HEK293 (cell line): ENCODE data around the gene AGAP1.

Experiments
- CTCF ChIA-PET: fragments of 350-600 bp; formaldehyde crosslinking; extraction: SDS; loops from one replicate; lab custom pipeline; 2021; ENCODE audit warnings: antibody characterized with exemption; lab: Yijun Ruan, JAX
- POLR2A ChIA-PET: fragments of 300-600 bp; formaldehyde crosslinking; extraction: SDS; loops from one replicate; lab custom pipeline; 2020; ENCODE audit warnings: antibody characterized with exemption, inconsistent platforms; lab: Yijun Ruan, JAX
- H3K27ac ChIP-seq: fragments of 200-500 bp; sonication (Bioruptor generic); 2 replicates; pipeline ENCODE4 v1.5.1; 2014; ENCODE audit warnings: low read depth, low read length, control low read depth, inconsistent platforms; ENCODE audit errors: extremely low read depth
- H3K36me3 ChIP-seq, 2 experiments: fragments of 200-500 bp in 1 of 2; sonication (Bioruptor generic) in 1 of 2; 1 replicate in 1 of 2; 2 replicates in 1 of 2; pipeline ENCODE4 v1.5.1; 2014 to 2017; ENCODE audit warnings: inconsistent platforms in 2 of 2, low read length in 2 of 2; ENCODE audit not compliant: control insufficient read depth in 2 of 2, insufficient read depth in 1 of 2
- H3K4me1 ChIP-seq: fragments of 200-500 bp; sonication (Bioruptor generic); 2 replicates; pipeline ENCODE4 v1.5.1; 2014; ENCODE audit warnings: mild to moderate bottlenecking, low read length, inconsistent platforms; ENCODE audit not compliant: control insufficient read depth, insufficient read depth
- H3K4me3 ChIP-seq: 2 replicates; pipeline ENCODE4 v1.5.1; 2011; ENCODE audit warnings: low read depth, mild to moderate bottlenecking, control low read depth, low read length, moderate library complexity
- H3K9me3 ChIP-seq: fragments of 200-500 bp; sonication (Bioruptor generic); 2 replicates; pipeline ENCODE4 v1.5.1; 2014; ENCODE audit warnings: low read depth, low read length, inconsistent platforms; ENCODE audit not compliant: control insufficient read depth, insufficient read depth
- KLF10 ChIP-seq: fragments of 450-650 bp; IDR thresholded peaks from 2 replicates; pipeline ENCODE4 v1.5.1; 2018; ENCODE audit warnings: missing biosample characterization, mild to moderate bottlenecking, missing genetic modification characterization
- ZFP37 ChIP-seq: fragments of 450-650 bp; formaldehyde crosslinking; IDR thresholded peaks from 2 replicates; pipeline ENCODE4 v1.5.1; 2016; ENCODE audit warnings: missing biosample characterization, missing genetic modification characterization
- ZNF138 ChIP-seq: fragments of 450-650 bp; formaldehyde crosslinking; IDR thresholded peaks from 2 replicates; pipeline ENCODE4 v1.5.1; 2016; ENCODE audit warnings: missing biosample characterization, missing genetic modification characterization, borderline replicate concordance
- ZNF169 ChIP-seq: fragments of 450-650 bp; formaldehyde crosslinking; IDR thresholded peaks from 2 replicates; pipeline ENCODE4 v1.5.1; 2016; ENCODE audit warnings: missing biosample characterization, missing genetic modification characterization
- ZNF280C ChIP-seq: fragments of 450-650 bp; formaldehyde crosslinking; IDR thresholded peaks from 2 replicates; pipeline ENCODE4 v1.5.1; 2016; ENCODE audit warnings: missing biosample characterization, missing genetic modification characterization
- ZNF394 ChIP-seq: fragments of 450-650 bp; formaldehyde crosslinking; IDR thresholded peaks from 2 replicates; pipeline ENCODE4 v1.5.1; 2016; ENCODE audit warnings: missing biosample characterization, missing genetic modification characterization, mild to moderate bottlenecking, moderate library complexity, borderline replicate concordance
- ZNF426 ChIP-seq: fragments of 450-650 bp; formaldehyde crosslinking; IDR thresholded peaks from 2 replicates; pipeline ENCODE4 v1.5.1; 2017; ENCODE audit warnings: missing biosample characterization, missing genetic modification characterization, mild to moderate bottlenecking, inconsistent platforms, moderate library complexity
- ZNF48 ChIP-seq: fragments of 450-650 bp; formaldehyde crosslinking; IDR thresholded peaks from 2 replicates; pipeline ENCODE4 v1.5.1; 2016; ENCODE audit warnings: missing biosample characterization, missing genetic modification characterization
- ZNF645 ChIP-seq: fragments of 450-650 bp; formaldehyde crosslinking; IDR thresholded peaks from 2 replicates; pipeline ENCODE4; 2016; ENCODE audit warnings: missing biosample characterization, missing genetic modification characterization
- ZXDB ChIP-seq: fragments of 450-650 bp; formaldehyde crosslinking; IDR thresholded peaks from 2 replicates; pipeline ENCODE4 v1.5.1; 2016; ENCODE audit warnings: missing biosample characterization, missing genetic modification characterization
- TF ChIP-seq, protein P1 (sequence below): fragments of 450-650 bp; formaldehyde crosslinking; IDR thresholded peaks from 2 replicates; pipeline ENCODE4 v1.5.1; 2016; ENCODE audit warnings: missing biosample characterization, missing genetic modification characterization
- TF ChIP-seq, protein P2 (sequence below): fragments of 450-650 bp; IDR thresholded peaks from 2 replicates; pipeline ENCODE4 v1.5.1; 2018; ENCODE audit warnings: missing biosample characterization, mild to moderate bottlenecking, missing genetic modification characterization
- TF ChIP-seq, protein P3 (sequence below): sonication (generic); formaldehyde crosslinking; IDR thresholded peaks from 2 replicates; pipeline ENCODE4 v1.8.1; 2022; ENCODE audit warnings: mild to moderate bottlenecking, moderate library complexity, missing genetic modification reagents
- TF ChIP-seq, protein P4 (sequence below): fragments of 450-650 bp; formaldehyde crosslinking; IDR thresholded peaks from 2 replicates; pipeline ENCODE4 v1.5.0; 2017; ENCODE audit warnings: missing biosample characterization, missing genetic modification characterization, borderline replicate concordance

AGAP1 gene

DNA sequence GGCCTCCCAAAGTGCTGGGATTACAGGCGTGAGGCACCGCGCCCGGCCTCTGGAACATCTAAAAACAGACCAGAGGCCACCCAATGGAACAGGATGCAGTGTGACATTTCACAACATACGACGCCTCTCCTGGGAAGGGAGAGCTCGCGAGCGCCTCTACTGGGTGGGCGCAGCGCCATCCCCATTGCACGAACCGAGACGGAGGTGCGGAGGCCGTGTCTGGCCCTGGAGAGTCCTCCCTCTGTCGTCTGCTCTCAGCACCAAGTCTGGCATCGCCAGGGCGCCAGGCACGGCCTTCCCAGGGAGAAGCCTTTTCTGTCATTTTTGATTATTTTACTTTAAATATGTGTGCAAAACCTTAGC, 683.7 kb downstream of the AGAP1 start (continued):
- TF ChIP-seq, protein P1, sequence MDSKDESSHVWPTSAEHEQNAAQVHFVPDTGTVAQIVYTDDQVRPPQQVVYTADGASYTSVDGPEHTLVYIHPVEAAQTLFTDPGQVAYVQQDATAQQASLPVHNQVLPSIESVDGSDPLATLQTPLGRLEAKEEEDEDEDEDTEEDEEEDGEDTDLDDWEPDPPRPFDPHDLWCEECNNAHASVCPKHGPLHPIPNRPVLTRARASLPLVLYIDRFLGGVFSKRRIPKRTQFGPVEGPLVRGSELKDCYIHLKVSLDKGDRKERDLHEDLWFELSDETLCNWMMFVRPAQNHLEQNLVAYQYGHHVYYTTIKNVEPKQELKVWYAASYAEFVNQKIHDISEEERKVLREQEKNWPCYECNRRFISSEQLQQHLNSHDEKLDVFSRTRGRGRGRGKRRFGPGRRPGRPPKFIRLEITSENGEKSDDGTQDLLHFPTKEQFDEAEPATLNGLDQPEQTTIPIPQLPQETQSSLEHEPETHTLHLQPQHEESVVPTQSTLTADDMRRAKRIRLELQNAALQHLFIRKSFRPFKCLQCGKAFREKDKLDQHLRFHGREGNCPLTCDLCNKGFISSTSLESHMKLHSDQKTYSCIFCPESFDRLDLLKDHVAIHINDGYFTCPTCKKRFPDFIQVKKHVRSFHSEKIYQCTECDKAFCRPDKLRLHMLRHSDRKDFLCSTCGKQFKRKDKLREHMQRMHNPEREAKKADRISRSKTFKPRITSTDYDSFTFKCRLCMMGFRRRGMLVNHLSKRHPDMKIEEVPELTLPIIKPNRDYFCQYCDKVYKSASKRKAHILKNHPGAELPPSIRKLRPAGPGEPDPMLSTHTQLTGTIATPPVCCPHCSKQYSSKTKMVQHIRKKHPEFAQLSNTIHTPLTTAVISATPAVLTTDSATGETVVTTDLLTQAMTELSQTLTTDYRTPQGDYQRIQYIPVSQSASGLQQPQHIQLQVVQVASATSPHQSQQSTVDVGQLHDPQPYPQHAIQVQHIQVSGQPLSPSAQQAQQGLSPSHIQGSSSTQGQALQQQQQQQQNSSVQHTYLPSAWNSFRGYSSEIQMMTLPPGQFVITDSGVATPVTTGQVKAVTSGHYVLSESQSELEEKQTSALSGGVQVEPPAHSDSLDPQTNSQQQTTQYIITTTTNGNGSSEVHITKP, result no peak
- TF ChIP-seq, all 188 proteins: peak for 0

DNA sequence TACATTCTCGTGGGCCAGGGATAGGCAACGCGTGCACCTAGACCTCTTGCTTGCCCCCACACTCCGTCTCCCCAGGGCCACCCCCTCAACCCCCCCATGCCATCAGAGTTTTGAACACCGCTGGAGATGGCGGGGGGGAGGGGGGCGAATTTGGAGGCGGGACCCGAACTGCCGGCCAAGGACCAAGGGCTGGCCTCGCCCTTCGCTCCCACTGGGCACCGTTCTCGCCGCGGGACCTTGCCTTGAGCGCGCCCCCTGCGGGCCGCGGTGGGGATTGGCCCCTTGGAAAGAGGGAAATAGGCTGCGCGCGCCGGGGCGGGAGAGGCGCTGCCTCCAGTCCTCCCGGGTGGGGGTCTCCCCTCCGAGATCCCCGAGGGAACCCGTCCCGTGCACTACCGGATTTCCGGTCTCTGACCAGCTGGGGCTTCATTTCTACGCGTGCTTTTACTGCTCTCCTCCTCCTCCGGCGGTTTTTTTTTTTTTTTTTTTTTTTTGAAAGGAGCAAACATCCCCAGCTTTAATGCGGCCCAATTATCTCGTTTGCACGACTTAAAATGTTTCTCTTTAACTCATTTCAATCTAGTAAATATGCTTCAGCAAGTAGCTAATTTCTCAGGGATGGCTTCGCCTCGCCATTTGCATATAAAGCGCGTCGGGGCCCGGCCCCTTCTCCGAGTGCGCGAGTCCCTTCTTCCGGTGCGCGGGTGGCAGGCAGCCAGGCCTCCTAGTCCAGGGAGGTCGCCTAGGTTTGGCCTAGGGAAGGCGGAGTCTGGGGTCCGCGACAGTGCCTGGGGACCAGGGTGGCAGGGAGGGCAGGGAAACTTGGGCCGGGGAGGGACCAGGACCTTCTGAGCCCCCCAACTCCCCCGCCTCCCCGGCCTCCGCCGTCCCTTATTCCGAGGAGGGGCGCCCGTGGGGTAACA, 684.4 kb downstream of the AGAP1 start:
- H3K27ac ChIP-seq, result no peak overlapping the region
- ChIA-PET CTCF (interaction anchor here (0.6 to 8.2 kb wide), 13 partner anchors 9 to 398 kb away, joined by 3 to 146 read pairs (median 4); no protein-coding TSS in a partner anchor), POLR2A (interaction anchor here (0.6 kb wide), 1 partner anchor 117 kb away, joined by 4 read pairs; no protein-coding TSS in a partner anchor)
- no peaks in the 10 kb centered on the region for H3K36me3 ChIP-seq
- H3K4me3 ChIP-seq, result peak overlapping the region; percentile 17
- TF ChIP-seq ZNF426 (no peak), KLF10 (no peak), ZNF138 (tag by site-specific recombination) (no peak), ZNF645 (tag by site-specific recombination) (no peak), ZNF48 (tag by site-specific recombination) (no peak), ZNF169 (tag by site-specific recombination) (no peak), ZFP37 (tag by site-specific recombination) (no peak), ZXDB (tag by site-specific recombination) (no peak), ZNF280C (tag by site-specific recombination) (no peak), ZNF394 (tag by site-specific recombination) (no peak)
- TF ChIP-seq, protein P2, sequence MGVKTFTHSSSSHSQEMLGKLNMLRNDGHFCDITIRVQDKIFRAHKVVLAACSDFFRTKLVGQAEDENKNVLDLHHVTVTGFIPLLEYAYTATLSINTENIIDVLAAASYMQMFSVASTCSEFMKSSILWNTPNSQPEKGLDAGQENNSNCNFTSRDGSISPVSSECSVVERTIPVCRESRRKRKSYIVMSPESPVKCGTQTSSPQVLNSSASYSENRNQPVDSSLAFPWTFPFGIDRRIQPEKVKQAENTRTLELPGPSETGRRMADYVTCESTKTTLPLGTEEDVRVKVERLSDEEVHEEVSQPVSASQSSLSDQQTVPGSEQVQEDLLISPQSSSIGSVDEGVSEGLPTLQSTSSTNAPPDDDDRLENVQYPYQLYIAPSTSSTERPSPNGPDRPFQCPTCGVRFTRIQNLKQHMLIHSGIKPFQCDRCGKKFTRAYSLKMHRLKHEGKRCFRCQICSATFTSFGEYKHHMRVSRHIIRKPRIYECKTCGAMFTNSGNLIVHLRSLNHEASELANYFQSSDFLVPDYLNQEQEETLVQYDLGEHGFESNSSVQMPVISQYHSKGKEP (tag by site-specific recombination), result no peak
- TF ChIP-seq, protein P3, sequence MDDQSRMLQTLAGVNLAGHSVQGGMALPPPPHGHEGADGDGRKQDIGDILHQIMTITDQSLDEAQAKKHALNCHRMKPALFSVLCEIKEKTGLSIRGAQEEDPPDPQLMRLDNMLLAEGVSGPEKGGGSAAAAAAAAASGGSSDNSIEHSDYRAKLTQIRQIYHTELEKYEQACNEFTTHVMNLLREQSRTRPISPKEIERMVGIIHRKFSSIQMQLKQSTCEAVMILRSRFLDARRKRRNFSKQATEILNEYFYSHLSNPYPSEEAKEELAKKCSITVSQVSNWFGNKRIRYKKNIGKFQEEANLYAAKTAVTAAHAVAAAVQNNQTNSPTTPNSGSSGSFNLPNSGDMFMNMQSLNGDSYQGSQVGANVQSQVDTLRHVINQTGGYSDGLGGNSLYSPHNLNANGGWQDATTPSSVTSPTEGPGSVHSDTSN, result no peak
- TF ChIP-seq, protein P4, sequence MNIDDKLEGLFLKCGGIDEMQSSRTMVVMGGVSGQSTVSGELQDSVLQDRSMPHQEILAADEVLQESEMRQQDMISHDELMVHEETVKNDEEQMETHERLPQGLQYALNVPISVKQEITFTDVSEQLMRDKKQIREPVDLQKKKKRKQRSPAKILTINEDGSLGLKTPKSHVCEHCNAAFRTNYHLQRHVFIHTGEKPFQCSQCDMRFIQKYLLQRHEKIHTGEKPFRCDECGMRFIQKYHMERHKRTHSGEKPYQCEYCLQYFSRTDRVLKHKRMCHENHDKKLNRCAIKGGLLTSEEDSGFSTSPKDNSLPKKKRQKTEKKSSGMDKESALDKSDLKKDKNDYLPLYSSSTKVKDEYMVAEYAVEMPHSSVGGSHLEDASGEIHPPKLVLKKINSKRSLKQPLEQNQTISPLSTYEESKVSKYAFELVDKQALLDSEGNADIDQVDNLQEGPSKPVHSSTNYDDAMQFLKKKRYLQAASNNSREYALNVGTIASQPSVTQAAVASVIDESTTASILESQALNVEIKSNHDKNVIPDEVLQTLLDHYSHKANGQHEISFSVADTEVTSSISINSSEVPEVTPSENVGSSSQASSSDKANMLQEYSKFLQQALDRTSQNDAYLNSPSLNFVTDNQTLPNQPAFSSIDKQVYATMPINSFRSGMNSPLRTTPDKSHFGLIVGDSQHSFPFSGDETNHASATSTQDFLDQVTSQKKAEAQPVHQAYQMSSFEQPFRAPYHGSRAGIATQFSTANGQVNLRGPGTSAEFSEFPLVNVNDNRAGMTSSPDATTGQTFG (tag by site-specific recombination), result no peak
- H3K9me3 ChIP-seq, result no peaks in the 10 kb centered on the region
- H3K4me1 ChIP-seq, result peaks cover 6% of the 10 kb centered on the region
